GM18858 (cell line): ENCODE data around the gene SUGP2.

ENCODE experiments used
- ATAC-seq: cut with Tn5 transposase; IDR thresholded peaks from one replicate; pipeline ENCODE4 v1.9.1; 2021; ENCODE audit not compliant: unreplicated experiment

Gene SUGP2

DNA sequence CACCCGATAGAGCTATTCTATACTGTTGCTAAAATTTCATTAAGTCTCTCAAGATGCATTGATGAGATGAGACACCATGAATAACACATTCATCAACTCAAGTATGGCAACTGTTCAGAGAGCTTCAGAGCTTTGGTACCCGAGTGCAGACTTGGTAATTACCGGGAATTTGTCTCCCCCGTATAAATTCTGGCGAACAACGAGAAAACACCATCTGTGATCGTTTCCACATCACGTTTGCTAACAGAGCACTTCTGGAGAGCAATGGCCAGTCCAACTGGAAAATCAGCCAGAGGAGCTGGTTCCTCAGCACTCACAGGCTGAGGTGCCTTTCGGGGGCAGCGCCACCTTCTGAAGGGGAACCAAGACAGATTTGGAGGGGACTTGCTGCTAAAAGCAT, 40.2 kb downstream of the SUGP2 start:
- ATAC-seq = no peak

DNA sequence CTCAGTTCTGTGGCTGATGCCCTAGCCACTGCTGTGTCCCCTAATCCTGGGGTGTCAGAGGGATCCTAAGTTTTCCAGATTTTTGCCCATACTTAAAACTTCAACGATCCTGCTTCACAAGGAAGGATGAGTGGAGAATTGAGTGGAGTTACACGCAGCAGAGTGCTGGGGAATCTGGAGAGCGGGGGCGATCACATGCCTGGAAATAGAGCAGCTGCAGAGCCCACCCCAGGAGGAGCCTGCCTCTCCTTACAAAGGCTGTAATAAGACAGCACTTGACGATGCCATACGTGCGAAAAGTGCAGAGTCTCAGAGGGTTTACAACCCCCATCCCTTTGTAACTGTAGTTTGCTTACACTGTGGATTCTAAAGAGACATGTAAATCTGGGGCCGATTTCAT, 40.6 kb downstream of the SUGP2 start:
- ATAC-seq = no peak

GRCh38 chr19:18991468-18991867, 41.8 kb downstream of the SUGP2 start:
- no peak for ATAC-seq

- no peak for ATAC-seq
Observed at GRCh38 chr19:18991006-18991405, 42.3 kb downstream of the SUGP2 start.

- ATAC-seq = no peak
Observed at GRCh38 chr19:18990128-18990708, 43.1 kb downstream of the SUGP2 start.

DNA sequence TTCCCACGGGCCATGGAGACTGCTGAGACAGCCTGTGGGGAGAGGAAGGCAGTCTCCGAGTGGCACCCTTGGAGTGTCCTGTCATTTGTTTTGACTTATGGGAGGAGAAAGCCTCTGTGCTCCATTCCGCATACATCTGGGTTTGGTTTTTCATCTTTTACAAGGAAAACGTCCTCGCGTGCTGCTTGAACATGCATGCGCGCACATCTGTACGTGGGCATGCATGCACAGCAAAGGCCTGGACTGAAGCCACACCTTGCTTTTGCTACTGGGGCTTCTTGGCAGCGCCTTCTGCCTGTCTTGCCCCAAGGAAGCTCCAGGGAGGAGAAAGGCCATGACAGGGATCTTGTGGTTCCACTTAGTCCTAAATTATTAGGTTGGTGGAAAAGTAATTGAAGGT, 44.0 kb downstream of the SUGP2 start:
- no peak for ATAC-seq

- no peak for ATAC-seq
Observed at GRCh38 chr19:18987456-18987855, 45.9 kb downstream of the SUGP2 start.

- no peak for ATAC-seq
Observed at GRCh38 chr19:18985257-18985656, 48.1 kb downstream of the SUGP2 start.

- no peak for ATAC-seq
Observed at GRCh38 chr19:18984251-18984650, 49.1 kb downstream of the SUGP2 start.

- no peak for ATAC-seq
Observed at GRCh38 chr19:18982669-18983068, 50.6 kb downstream of the SUGP2 start.

GRCh38 chr19:18980432-18981020, 52.8 kb downstream of the SUGP2 start:
- no peak for ATAC-seq

DNA sequence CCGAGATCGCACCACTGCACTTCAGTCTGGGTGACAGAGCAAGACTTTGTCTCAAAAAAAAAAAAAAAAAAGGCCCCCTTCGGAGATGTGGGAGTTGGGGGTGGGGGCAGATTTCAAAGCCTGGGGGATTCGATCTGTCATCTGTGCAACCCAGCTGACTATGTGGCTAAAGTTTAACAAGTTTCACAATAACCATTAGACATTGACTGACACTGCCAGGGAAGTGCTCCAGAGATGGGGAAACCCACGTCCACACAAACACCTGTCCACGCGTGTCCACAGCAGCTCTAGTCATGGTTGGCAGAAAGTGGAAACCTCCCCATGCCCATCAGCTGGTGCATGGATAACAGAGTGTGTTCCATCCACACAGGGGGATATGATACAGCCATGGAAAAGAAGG, 54.7 kb downstream of the SUGP2 start:
- ATAC-seq = no peak

DNA sequence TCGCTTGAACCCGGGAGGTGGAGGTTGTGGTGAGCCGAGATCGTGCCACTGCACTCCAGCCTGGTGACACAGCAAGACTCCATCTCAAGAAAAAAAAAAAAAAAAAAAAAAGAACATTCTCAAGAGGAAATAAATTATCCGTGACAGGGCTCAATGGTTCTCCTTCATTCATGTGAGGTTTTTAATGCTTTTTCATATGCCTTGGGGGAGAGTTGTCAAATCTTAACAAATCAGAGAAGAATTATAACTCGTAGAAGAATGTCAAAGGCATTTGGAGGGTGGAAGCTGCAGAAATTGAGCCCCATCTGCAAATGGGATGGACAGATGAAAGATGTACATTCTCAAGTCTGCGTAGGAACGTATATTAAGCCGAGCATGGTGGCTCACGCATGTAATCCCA, 57.4 kb downstream of the SUGP2 start:
- no peak for ATAC-seq

DNA sequence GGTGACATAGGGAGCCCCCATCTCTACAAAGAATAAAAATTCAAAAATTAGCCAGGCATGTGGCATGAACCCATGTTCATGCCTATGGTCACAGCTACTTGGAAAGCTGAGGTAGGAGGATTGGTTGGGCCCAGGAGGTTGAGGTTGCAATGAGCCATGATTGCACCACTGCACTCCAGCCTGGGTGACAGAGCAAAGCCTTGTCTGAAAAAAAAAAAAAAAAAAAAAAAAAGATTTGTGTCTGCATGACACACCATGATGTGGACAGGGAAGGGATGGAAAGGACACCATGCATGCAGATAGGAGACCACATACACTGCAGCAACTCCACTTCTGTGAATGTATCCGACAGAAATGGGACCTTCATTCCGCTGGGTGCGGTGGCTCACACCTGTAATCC, 58.3 kb downstream of the SUGP2 start:
- no peak for ATAC-seq

GRCh38 chr19:18972851-18973250, 60.5 kb downstream of the SUGP2 start:
- no peak for ATAC-seq

- no peak for ATAC-seq
Observed at GRCh38 chr19:18972301-18972811, 61.0 kb downstream of the SUGP2 start.

GRCh38 chr19:18969931-18970659, 63.2 kb downstream of the SUGP2 start:
- ATAC-seq = no peak

DNA sequence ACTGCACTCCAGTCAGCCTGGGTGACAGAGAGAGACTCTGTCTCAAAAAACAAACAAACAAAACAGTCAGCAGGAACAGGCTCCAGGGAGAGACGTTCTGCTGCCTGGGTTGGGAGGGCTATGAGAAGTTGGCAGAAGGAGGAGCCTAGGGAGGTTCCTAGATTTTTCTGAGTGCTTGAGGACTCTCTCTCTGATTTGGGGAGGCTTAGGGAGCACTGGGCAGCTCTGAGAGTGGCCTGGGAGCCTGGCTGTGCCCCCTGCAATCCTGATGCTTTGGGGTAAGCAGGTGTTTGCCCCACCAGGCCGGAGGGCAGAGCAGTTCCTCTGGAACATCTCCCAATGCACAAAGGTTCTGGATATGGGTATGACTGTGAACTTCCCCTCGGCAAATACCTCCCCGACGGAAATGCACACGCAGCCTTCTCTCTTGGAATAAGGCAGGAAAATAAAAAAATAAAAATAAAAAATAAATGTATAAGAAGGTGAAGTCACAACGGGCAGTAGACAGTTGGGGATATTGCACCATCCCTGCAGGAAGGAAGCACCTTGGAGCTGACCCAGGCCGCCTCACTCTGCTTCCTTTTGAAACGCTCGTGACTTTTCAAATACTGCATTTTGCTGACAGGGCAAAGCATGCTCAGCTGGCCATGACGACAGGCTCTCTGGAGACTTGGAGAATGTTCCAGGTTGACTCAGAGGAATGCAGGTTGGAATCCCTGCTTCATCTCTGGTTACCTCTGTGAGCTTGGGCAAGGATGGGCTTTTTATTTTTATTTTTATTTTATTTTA, 65.8 kb downstream of the SUGP2 start:
- ATAC-seq = no peak

- ATAC-seq = no peak
Observed at GRCh38 chr19:18966307-18966706, 67.0 kb downstream of the SUGP2 start.

DNA sequence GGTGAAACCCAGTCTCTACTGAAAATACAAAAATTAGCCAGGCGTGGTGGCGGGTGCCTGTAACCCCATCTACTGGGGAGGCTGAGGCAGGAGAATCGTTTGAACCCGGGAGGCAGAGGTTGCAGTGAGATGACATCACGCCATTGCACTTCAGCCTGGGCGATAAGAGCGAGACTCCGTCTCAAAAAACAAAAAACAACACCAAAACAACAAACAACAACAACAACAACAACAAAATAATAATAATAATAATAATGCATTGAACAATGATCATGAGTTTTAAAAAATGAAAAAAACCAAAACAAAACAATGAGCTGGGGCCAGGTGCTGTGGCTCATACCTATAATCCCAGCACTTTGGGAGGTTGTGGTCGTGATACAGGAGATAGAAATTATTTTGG, 69.2 kb downstream of the SUGP2 start:
- no peak for ATAC-seq

DNA sequence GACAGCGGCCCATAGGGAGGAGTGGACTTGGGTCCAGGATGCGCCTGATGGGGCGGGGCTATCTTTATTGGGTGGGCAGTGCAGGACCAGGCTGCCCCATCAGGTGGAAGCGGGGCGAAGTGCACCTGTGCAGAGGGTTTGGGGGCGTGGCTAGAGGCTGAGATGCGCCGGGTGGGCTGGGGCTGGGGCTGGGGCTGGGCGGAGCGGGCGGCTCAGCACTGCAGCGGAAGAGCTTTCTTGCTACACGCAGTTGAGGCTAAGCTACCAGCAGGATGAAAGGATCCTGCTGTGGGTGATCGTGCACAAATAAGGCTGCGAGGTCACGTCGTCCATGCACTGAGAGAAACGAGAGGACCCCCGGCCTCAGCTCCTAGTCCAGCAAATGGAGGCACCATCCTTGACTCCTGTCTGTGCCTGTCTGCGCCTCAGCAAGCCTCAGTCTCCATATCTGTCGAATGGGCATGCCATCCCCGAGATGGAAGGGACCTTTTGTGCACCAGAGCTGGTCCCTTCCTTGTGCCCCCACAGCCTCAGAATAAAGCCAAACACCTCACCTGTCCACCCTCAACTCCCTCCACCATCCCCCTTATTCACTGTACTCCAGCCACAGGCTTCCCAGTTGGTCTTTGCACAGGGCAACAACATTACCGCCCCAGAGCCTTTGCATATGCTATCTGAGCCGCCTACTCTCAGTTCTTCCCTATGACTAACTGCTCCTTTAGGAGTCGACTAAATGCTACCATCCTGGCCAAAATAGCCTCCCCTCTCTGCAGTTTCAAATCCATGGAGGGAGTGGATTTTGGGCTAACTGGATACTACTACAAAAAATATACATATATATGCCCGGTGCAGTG, 71.3 kb downstream of the SUGP2 start:
- no peak for ATAC-seq
